Measurements from ENCODE around the gene ZP2. TPM values are rescaled to one million over a fixed set of nuclear protein-coding genes. Genes with fewer than 3 reads are reported as not detected.

Gene ZP2
- total RNA-seq, 1 donor from 2014 or later = not detected

DNA sequence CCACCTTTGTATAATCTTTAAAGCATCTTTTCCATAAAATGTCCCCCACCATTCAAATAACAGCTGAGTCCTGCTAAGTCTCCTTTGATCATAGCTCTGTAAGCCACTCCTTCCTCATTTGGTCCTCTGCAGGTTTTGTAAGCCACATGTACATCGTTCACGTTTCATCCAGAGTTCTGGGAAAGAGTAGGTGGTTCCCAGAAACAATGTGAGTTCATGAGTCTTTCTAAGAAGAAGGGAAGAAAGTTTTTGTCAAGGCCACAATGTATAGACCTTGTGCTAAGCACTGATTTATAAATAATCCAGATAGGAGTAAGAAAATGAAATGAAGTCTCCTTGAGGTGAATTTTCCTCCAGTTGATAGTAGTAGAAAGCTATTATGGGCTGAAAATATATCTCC is 13.4 kb upstream of the ZP2 start:
- Mint-ChIP-seq H3K9me3 (no peaks in the 10 kb centered on the region), H3K27me3 (peaks cover 45% of the 10 kb centered on the region), H3K36me3 (ENCODE audit: low read depth) (no peaks in the 10 kb centered on the region), H3K27ac (no peak overlapping the region), H3K4me3 (no peak overlapping the region), H3K4me1 (peaks cover 3% of the 10 kb centered on the region)
- POLR2A ChIA-PET = interaction anchor here (0.7 kb wide), 1 partner anchor 1466 kb away, joined by 3 read pairs; no protein-coding TSS in a partner anchor
- TF ChIP-seq CTCF (IDR thresholded peaks at IDR 0.05) = no peak
- ATAC-seq (ENCODE audit: low read depth) = no peak
- CTCF ChIA-PET = no interaction called here
- intact Hi-C loops (cut with micrococcal nuclease) = loop anchor here (5.0 kb wide), 1 partner anchor 38 kb away; no protein-coding TSS in a partner anchor
- DNase-seq = no peak

DNA sequence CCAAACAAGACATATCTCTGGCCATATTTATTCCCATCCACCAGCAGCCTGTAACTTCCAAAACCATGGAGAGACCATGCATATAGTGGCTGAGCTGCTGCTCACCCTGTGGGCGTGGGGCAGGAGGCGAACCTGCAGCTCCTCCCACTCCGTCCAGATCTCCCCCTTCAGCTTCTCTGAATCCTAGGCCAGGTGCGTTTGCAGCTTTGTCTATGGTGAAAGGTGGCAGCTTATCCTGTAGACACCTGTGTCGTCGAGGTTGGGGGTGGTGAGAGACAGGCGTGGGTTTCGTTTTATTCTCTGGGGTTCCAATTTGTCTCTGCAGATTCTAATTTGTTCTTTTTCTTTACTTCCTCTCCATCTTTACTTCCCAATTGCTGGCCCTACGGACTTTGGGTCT is 12.4 kb upstream of the ZP2 start:
- peaks cover 41% of the 10 kb centered on the region for H3K27me3 Mint-ChIP-seq
- H3K27ac Mint-ChIP-seq = no peak overlapping the region
- ATAC-seq (ENCODE audit: low read depth) (no peak), DNase-seq (no peak)
- intact Hi-C loops (cut with micrococcal nuclease) = loop anchor here (5.0 kb wide), 1 partner anchor 39 kb away; no protein-coding TSS in a partner anchor
- H3K4me1 Mint-ChIP-seq = peaks cover 3% of the 10 kb centered on the region
- TF ChIP-seq CTCF (IDR thresholded peaks at IDR 0.05) = no peak
- no peak overlapping the region for H3K4me3 Mint-ChIP-seq
- no peaks in the 10 kb centered on the region for H3K36me3 Mint-ChIP-seq (ENCODE audit: low read depth)
- H3K9me3 Mint-ChIP-seq = no peaks in the 10 kb centered on the region
- POLR2A ChIA-PET = interaction anchor here (0.7 kb wide), 1 partner anchor 1467 kb away, joined by 3 read pairs; no protein-coding TSS in a partner anchor
- CTCF ChIA-PET = no interaction called here

DNA sequence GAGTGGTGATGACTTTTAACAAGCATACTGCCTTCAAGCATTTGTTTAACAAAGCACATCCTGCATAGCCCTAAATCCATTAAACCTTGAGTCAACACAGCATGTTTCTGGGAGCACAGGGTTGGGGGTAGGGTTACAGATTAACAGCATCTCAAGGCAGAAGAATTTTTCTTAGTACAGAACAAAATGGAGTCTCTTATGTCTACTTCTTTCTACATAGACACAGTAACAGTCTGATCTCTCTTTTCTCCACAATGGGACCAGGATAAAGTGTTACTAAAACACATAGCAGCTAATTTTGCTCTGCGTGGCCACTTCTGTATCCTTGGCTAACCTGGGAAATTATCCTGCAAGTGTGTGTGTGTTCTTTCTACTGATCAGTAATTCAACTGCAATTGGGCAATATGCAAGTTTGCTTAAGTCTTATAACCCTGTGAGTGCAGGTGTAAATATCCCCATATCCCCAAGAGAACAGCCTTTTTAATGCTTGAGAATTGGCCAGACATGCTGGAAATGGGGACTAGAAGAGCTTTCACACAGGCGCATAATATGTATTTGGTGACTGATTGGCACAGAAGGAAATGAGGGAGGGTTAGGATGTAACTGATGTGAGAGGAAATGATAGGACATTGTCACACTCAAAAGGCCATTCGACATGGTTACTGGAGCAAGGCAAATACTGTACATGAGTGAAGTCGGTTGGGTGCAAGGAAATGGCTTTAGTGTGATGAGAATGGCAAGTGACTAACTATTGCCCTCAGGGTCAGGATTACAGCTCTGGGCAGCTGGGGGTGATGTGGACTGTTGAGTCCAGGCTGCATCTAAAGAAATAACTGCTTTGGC is 11.3 kb upstream of the ZP2 start:
- CTCF ChIA-PET = no interaction called here
- intact Hi-C loops (cut with micrococcal nuclease) = loop anchor here (5.0 kb wide), 1 partner anchor 40 kb away; no protein-coding TSS in a partner anchor
- POLR2A ChIA-PET = no interaction called here

DNA sequence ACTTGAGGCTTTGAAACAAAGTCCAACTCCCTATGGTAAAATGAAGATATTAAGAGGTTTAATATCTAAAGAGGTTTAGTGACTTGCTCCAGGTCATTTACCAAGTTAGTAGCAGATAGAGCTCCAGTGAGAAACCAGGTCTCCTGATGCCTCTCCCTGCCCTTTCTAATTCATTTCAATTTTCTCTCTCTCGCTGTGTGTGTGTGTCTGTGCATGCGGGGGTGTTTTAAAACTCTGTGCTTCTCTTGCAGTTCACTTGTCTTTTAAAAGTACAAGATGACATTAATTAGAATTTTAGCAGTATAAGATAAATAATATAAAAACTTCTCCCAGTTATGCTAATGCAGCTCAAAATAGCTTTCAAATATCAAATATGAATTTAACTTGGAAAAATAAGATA is 8.2 kb upstream of the ZP2 start:
- no peaks in the 10 kb centered on the region for H3K36me3 Mint-ChIP-seq (ENCODE audit: low read depth)
- H3K4me3 Mint-ChIP-seq = no peak overlapping the region
- H3K27ac Mint-ChIP-seq = no peak overlapping the region
- H3K9me3 Mint-ChIP-seq = no peaks in the 10 kb centered on the region
- peaks cover 28% of the 10 kb centered on the region for H3K27me3 Mint-ChIP-seq
- DNase-seq (no peak), ATAC-seq (ENCODE audit: low read depth) (no peak)
- CTCF ChIA-PET = no interaction called here
- intact Hi-C loops (cut with micrococcal nuclease) = no loop called here
- POLR2A ChIA-PET = no interaction called here
- TF ChIP-seq CTCF (IDR thresholded peaks at IDR 0.05) = no peak
- peaks cover 3% of the 10 kb centered on the region for H3K4me1 Mint-ChIP-seq

More for the DNA sequence above, 11.3 kb upstream of the ZP2 start:
- Mint-ChIP-seq H3K4me1 (peaks cover 3% of the 10 kb centered on the region), H3K27ac (no peak overlapping the region), H3K9me3 (no peaks in the 10 kb centered on the region), H3K36me3 (ENCODE audit: low read depth) (no peaks in the 10 kb centered on the region), H3K27me3 (peaks cover 36% of the 10 kb centered on the region), H3K4me3 (no peak overlapping the region)
- no peak for ATAC-seq (ENCODE audit: low read depth)
- DNase-seq = no peak
- TF ChIP-seq CTCF (IDR thresholded peaks at IDR 0.05) = no peak

DNA sequence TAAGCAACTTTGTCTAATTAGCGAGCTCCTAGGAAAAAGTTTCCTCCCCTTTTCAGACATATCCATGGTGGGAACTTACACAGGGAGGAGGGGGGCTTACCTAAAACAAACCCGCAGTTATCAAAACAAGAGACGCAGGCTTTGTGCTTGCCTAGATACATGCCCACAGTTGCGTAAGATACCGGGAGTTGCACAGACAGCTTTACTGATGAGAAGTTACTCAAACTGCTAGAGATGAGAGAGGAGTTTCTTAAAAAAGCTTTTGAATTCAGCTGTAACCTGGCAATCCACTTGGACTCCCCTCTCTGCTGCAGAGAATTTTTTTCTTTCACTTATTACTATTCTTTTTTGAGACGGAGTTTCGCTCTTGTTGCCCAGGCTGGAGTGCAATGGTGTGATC is 6.8 kb upstream of the ZP2 start:
- POLR2A ChIA-PET = no interaction called here
- no peak overlapping the region for H3K4me3 Mint-ChIP-seq
- no peak for DNase-seq
- H3K27ac Mint-ChIP-seq = no peak overlapping the region
- H3K4me1 Mint-ChIP-seq = no peaks in the 10 kb centered on the region
- no peak for TF ChIP-seq CTCF (IDR thresholded peaks at IDR 0.05)
- ATAC-seq (ENCODE audit: low read depth) = no peak
- intact Hi-C loops (cut with micrococcal nuclease) = no loop called here
- no peaks in the 10 kb centered on the region for H3K36me3 Mint-ChIP-seq (ENCODE audit: low read depth)
- H3K27me3 Mint-ChIP-seq = peaks cover 27% of the 10 kb centered on the region
- CTCF ChIA-PET = no interaction called here
- no peaks in the 10 kb centered on the region for H3K9me3 Mint-ChIP-seq
